Kidney epithelial cell (primary cell): Measurements from ENCODE around the gene PLPPR3. TPM values are rescaled to one million over a fixed set of nuclear protein-coding genes. Genes with fewer than 3 reads are reported as not detected.
"Not testable (repeated sequence)": the region's sequence is repeated elsewhere in the genome, so short reads cannot be mapped to it uniquely, and the experiment has no call there.

Source experiments
- DNase-seq: peaks from one replicate; pipeline ENCODE4 v3.0.0-alpha.2; 2010; ENCODE audit warnings: low read depth
- H3K27me3 ChIP-seq: 2 replicates; pipeline ENCODE4 v1.6.0; 2011; ENCODE audit warnings: low read length; ENCODE audit not compliant: control insufficient read depth, insufficient read depth
- H3K36me3 ChIP-seq: 2 replicates; pipeline ENCODE4 v1.5.1; 2011; ENCODE audit warnings: low read length; ENCODE audit not compliant: control insufficient read depth, insufficient read depth
- H3K4me3 ChIP-seq: 2 replicates; pipeline ENCODE4 v1.5.1; 2011; ENCODE audit warnings: low read depth, mild to moderate bottlenecking, control low read depth, low read length
- total RNA-seq: library from RNA; depleted of rRNA; stranded (reverse); fragments of >200 nt; gene quantifications from 2 replicates; pipeline ENCODE4 v1.2.3, GENCODE V29; 2015
- TF ChIP-seq, protein P1 (sequence below): IDR thresholded peaks from 2 replicates; pipeline ENCODE4 v1.5.1; 2011; ENCODE audit warnings: mild to moderate bottlenecking, moderate library complexity, low read length, control low read depth, inconsistent platforms; ENCODE audit not compliant: insufficient read depth, poor library complexity, severe bottlenecking

The PLPPR3 gene
- total RNA-seq, 1 donor from 2014 or later: 2.9 TPM

DNA sequence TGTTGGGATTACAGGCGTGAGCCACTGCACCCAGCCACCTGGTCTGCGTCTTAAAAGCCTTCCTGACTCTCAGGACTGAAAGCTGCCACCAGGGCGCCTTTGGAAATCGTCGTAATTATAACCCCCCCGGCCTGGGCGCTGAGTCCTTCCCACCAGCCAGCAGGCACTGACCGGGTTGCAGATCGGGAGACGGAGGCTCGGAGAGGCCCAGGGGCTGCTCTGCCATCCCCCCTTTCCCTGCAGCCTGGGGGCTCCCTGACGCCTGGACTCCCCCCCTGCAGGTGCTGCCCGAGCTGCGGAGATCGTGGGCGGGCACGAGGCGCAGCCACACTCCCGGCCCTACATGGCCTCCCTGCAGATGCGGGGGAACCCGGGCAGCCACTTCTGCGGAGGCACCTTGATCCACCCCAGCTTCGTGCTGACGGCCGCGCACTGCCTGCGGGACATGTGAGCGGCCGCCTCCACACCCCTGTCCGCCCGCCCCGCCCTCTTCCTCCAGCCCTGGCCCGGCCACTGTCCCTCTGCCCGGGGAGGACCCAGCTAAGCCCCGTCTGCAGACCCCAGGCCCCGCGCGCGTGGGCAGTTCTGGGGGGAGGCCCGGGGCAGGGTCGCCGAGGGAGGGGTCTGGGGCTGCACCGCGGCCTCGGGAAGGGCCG, 21.6 kb upstream of the PLPPR3 start:
- DNase-seq: no peak
- Histone ChIP-seq H3K27me3 (peaks cover 48% of the 10 kb centered on the region), H3K4me3 (no peak overlapping the region), H3K36me3 (no peaks in the 10 kb centered on the region)
- TF ChIP-seq, protein P1, sequence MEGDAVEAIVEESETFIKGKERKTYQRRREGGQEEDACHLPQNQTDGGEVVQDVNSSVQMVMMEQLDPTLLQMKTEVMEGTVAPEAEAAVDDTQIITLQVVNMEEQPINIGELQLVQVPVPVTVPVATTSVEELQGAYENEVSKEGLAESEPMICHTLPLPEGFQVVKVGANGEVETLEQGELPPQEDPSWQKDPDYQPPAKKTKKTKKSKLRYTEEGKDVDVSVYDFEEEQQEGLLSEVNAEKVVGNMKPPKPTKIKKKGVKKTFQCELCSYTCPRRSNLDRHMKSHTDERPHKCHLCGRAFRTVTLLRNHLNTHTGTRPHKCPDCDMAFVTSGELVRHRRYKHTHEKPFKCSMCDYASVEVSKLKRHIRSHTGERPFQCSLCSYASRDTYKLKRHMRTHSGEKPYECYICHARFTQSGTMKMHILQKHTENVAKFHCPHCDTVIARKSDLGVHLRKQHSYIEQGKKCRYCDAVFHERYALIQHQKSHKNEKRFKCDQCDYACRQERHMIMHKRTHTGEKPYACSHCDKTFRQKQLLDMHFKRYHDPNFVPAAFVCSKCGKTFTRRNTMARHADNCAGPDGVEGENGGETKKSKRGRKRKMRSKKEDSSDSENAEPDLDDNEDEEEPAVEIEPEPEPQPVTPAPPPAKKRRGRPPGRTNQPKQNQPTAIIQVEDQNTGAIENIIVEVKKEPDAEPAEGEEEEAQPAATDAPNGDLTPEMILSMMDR: no peak

DNA sequence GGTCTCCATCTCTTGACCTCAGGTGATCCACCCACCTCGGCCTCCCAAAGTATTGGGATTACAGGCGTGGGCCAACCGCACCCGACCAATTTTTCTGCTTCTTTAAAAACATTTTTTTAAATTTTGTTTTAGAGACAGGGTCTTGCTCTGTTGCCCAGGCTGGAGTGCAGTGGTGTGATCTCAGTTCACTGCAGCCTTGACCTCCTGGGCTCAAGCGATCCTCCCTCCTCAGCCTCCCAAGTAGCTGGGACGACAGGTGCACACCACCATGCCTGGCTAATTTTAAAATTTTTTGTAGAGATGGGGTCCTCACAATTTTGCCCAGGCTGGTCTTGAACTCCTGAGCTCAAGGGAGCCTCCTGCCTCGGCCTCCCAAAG, 21.0 kb upstream of the PLPPR3 start:
- not testable (repeated sequence) for H3K4me3 ChIP-seq, DNase-seq, H3K36me3 ChIP-seq
- H3K27me3 ChIP-seq: peaks cover 43% of the 10 kb centered on the region

DNA sequence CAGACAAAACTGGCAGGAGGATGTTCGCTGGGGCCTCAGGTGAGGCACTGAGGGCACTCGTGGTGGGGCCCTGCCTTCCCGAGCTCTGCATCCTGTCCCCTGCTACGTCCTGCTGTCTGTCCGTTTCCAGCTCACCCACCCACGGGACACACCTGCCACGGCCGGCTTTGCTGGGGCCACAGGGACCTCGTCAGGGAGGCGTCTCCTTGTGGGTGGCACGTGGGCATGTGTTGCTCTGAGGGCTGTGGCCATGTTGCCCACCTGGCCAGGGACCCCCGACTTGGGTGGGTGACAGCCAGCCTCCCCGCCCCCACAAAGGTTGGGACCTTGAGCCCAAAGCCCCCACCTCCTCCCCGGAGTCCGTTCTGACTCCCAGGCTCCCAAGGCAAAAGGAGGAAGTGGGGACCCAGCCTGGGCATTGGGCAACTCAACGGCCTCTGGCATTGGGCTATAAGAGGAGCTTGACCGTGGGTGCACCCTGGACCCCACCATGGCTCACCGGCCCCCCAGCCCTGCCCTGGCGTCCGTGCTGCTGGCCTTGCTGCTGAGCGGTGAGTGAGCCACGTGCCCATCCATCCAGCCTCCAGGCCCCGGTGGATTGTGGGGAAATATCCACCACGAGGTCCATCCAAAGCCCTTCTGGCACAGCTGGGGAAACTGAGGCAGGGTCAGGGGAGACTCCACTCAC, 18.9 kb upstream of the PLPPR3 start, which contains the start of gene PRTN3:
Gene PRTN3, plus strand, starts transcription at position 481 of the 688 bp plus-strand sequence. Its CDS starts 10 bp downstream, at position 491.
- Histone ChIP-seq H3K4me3 (no peak within 1 kb of the TSS), H3K36me3 (no peaks in the 10 kb centered on the region), H3K27me3 (peaks cover 29% of the 10 kb centered on the region)
- TF ChIP-seq, protein P1: no peak
- no peak for DNase-seq

DNA sequence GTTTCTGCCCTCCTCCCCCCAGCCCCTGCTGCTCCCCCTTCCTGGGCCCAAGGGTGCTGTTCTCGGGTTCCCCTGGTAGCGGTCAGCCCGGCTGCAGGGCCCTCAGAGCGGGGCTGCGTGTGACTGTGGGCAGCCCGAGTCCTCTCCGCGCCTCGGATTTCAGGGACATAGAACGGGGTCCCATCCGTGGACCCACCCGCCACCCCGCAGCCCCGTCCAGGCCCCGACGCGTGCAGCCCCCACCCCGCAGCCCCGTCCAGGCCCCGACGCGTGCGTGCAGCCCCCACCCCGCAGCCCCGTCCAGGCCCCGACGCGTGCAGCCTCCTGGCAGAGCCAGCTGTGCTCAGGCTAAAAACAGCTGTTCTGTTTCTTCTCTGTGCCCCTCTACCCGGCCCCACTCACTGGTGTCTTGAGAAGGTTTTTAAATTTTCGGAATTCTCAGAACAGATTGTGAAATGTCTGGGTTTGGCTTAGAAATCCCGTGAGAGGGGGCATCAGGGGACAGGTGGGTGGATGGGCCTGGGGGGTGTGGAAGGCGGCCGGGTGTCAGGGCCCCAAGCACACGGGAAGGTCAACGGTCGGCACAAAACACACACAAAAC, 13.6 kb upstream of the PLPPR3 start:
- Histone ChIP-seq H3K27me3 (peaks cover 26% of the 10 kb centered on the region), H3K4me3 (no peak overlapping the region), H3K36me3 (no peaks in the 10 kb centered on the region)
- TF ChIP-seq, protein P1: no peak
- DNase-seq: no peak

DNA sequence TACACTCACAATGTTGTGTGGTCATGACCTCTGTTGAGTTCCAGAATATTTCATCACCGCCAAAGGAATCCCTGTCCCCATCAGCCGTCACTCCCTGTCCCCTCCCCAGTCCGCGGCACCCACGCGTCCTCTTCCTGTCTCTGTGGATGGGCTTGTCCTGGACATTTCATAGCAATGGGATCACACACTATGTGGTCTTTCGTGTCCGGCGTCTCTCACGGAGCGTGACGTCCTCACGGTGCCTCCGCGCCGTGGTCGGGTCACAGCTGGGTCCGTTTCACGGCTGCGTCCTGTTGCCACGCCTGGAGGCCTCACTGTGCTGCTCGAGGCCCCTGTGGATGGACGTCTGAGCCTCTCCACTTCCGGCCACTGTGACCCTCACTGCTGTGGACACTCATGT, 12.5 kb upstream of the PLPPR3 start:
- TF ChIP-seq, protein P1: no peak
- Histone ChIP-seq H3K27me3 (peaks cover 32% of the 10 kb centered on the region), H3K36me3 (no peaks in the 10 kb centered on the region), H3K4me3 (no peak overlapping the region)
- no peak for DNase-seq

DNA sequence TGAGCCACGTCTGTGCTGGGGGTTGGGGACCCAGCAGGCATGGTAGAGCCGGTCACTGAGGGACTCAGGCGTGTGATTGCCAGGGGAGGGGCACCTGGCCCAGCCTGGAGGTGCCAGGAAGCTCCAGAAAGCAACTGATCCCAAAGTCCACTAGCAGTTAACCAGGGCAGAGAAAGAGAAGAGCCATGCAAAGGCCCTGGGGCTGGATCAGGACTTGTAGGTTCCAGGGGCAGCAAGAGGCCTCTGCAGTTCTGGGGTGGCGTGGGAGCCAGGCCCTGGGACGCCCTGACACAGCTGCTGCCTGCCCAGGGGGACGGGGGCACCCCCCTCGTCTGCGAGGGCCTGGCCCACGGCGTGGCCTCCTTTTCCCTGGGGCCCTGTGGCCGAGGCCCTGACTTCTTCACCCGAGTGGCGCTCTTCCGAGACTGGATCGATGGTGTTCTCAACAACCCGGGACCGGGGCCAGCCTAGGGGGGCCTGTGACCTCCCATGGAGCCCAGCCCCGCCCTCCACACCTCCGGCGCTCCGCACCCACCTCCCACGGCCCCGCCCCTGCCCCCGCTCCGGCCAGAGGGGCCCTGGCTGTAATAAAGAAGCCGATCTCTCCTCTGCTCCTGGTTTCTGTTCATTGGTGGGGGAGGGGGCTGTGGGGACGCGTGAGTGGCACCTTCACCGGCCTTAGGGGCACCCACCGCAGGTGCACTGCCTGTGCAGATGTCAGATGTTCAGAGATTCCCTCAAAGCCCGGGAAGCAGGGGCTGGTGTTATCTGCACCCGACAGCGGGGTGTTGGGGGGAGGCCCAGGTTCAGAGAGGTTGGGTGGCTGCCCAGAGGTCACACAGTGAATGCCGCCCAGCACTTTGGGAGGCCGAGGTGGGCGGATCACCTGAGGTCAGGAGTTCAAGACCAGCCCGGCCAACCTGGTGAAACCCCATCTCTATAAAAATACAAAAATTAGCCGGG, 9.9 kb upstream of the PLPPR3 start:
- TF ChIP-seq, protein P1: no peak
- Histone ChIP-seq H3K4me3 (no peak overlapping the region), H3K36me3 (no peaks in the 10 kb centered on the region), H3K27me3 (peaks cover 31% of the 10 kb centered on the region)
- no peak for DNase-seq
